A549 (cell line): Measurements from ENCODE around the gene ELL. TPM values are rescaled to one million over a fixed set of nuclear protein-coding genes. Genes with fewer than 3 reads are reported as not detected.

Experiments
- ATAC-seq, 2 experiments: fragments of 200-7000 bp in 1 of 2; fragments of >200 bp in 1 of 2; cut with Nextera tagmentation in 1 of 2; cut with Tn5 transposase in 1 of 2; 3 replicates each; pipeline versions ENCODE4 v1.8.0 to v1.9.1; 2018 to 2020; ENCODE audit warnings: mild to moderate bottlenecking in 1 of 2, moderate library complexity in 1 of 2
- CTCF ChIA-PET: fragments of 300-600 bp; sonication (Branson Sonifier 250); formaldehyde crosslinking; extraction: SDS; loops from one replicate; lab custom pipeline; 2021; ENCODE audit warnings: antibody characterized with exemption, inconsistent platforms; lab: Yijun Ruan, JAX
- POLR2A ChIA-PET: fragments of 350-600 bp; formaldehyde crosslinking; extraction: SDS; loops from one replicate; lab custom pipeline; 2021; ENCODE audit warnings: antibody characterized with exemption, inconsistent platforms; lab: Yijun Ruan, JAX
- DNase-seq, 2 experiments: peaks; one replicate each; pipeline versions ENCODE4 v3.0.0 to v3.0.0-alpha.2; 2011 to 2016; ENCODE audit warnings: low read depth in 1 of 2, low spot score in 1 of 2
- FAIRE-seq: peaks from 2 replicates; lab custom pipeline; 2011; peaks lifted over from hg19 to GRCh38; lab: Jason Lieb, UNC
- H3K27ac ChIP-seq, 2 experiments: fragments of >200 bp; sonication (Bioruptor Twin); formaldehyde crosslinking; 3 replicates each; pipeline ENCODE4 v1.5.1; 2016 to 2017
- H3K4me1 ChIP-seq: fragments of >200 bp; sonication (Bioruptor Twin); formaldehyde crosslinking; 3 replicates; pipeline ENCODE4 v1.6.1; 2016
- H3K4me2 ChIP-seq: fragments of >200 bp; sonication (Bioruptor Twin); formaldehyde crosslinking; 3 replicates; pipeline ENCODE4 v1.6.1; 2016
- H3K4me3 ChIP-seq: fragments of >200 bp; sonication (Bioruptor Twin); formaldehyde crosslinking; 3 replicates; pipeline ENCODE4 v1.5.1; 2016
- H3K9me3 ChIP-seq: fragments of >200 bp; sonication (Bioruptor Twin); formaldehyde crosslinking; 3 replicates; pipeline ENCODE4 v1.6.1; 2016
- BHLHE40 ChIP-seq: IDR thresholded peaks from 2 replicates; pipeline ENCODE4 v1.6.1; 2012; ENCODE audit warnings: low read depth, low read length, inconsistent platforms
- CBX2 ChIP-seq: fragments of 200-600 bp; sonication (generic); IDR thresholded peaks from 2 replicates; pipeline ENCODE4 v1.6.1; 2016; ENCODE audit warnings: low read depth, mild to moderate bottlenecking, borderline replicate concordance
- CBX8 ChIP-seq: fragments of 200-600 bp; sonication (generic); IDR thresholded peaks from 2 replicates; pipeline ENCODE4 v1.6.1; 2016
- EHF ChIP-seq: fragments of 250-450 bp; sonication (Bioruptor Pico); IDR thresholded peaks from 2 replicates; pipeline ENCODE4 v1.5.0; 2020; ENCODE audit warnings: mild to moderate bottlenecking
- EHMT2 ChIP-seq: fragments of 200-600 bp; sonication (generic); IDR thresholded peaks from 2 replicates; pipeline ENCODE4 v1.6.1; 2016; ENCODE audit warnings: antibody characterized with exemption, low read depth, mild to moderate bottlenecking, moderate library complexity
- ESRRA ChIP-seq: fragments of 150-350 bp; IDR thresholded peaks from 2 replicates; pipeline ENCODE4 v1.6.1; 2014; ENCODE audit warnings: mild to moderate bottlenecking, low read length, borderline replicate concordance
- FOXS1 ChIP-seq: fragments of 250-450 bp; sonication (Bioruptor Pico); IDR thresholded peaks from 2 replicates; pipeline ENCODE4 v1.5.0; 2020; ENCODE audit warnings: mild to moderate bottlenecking, moderate library complexity
- HOXB5 ChIP-seq: fragments of 250-450 bp; sonication (Bioruptor Pico); IDR thresholded peaks from 2 replicates; pipeline ENCODE4 v1.5.0; 2020; ENCODE audit warnings: mild to moderate bottlenecking, moderate library complexity
- JUN ChIP-seq, 2 experiments: fragments of >200 bp; sonication (Bioruptor Twin); formaldehyde crosslinking; IDR thresholded peaks; 2 replicates in 1 of 2; 3 replicates in 1 of 2; pipeline ENCODE4 v1.6.1; 2016 to 2017
- MAZ ChIP-seq: fragments of 150-350 bp; IDR thresholded peaks from 2 replicates; pipeline ENCODE4 v1.6.1; 2014; ENCODE audit warnings: antibody characterized with exemption, low read depth, low read length, borderline replicate concordance
- MYC ChIP-seq: IDR thresholded peaks from 2 replicates; pipeline ENCODE4 v1.6.1; 2012; ENCODE audit warnings: mild to moderate bottlenecking, inconsistent platforms, low read length, improper control_type of control experiment, borderline replicate concordance
- NPAS2 ChIP-seq: fragments of 250-450 bp; sonication (Bioruptor Pico); IDR thresholded peaks from 2 replicates; pipeline ENCODE4 v1.8.0; 2022; ENCODE audit warnings: mild to moderate bottlenecking, moderate library complexity, borderline replicate concordance
- NR3C1 ChIP-seq: fragments of >200 bp; sonication (Bioruptor Twin); formaldehyde crosslinking; IDR thresholded peaks from 3 replicates; pipeline ENCODE4 v1.6.1; 2017
- PHF8 ChIP-seq: fragments of 200-600 bp; sonication (generic); IDR thresholded peaks from 2 replicates; pipeline ENCODE4 v1.6.1; 2016; ENCODE audit warnings: low read depth, mild to moderate bottlenecking, antibody characterized with exemption, moderate library complexity, borderline replicate concordance
- POLR2A ChIP-seq: IDR thresholded peaks from 2 replicates; pipeline ENCODE4 v1.6.1; 2012; ENCODE audit warnings: mild to moderate bottlenecking, low read length
- RAD21 ChIP-seq, 2 experiments: fragments of >200 bp in 1 of 2; sonication (Bioruptor Twin) in 1 of 2; formaldehyde crosslinking in 1 of 2; IDR thresholded peaks in 1 of 2; conservative IDR thresholded peaks in 1 of 2; 2 replicates in 1 of 2; 3 replicates in 1 of 2; pipeline ENCODE4 v1.6.1; 2012 to 2018; ENCODE audit warnings: inconsistent platforms in 1 of 2
- RNF2 ChIP-seq: fragments of 200-600 bp; sonication (generic); IDR thresholded peaks from 2 replicates; pipeline ENCODE4 v1.6.1; 2016; ENCODE audit warnings: low read depth, mild to moderate bottlenecking, antibody characterized with exemption, moderate library complexity, borderline replicate concordance
- TFCP2L1 ChIP-seq: fragments of 250-450 bp; sonication (Bioruptor Pico); IDR thresholded peaks from 2 replicates; pipeline ENCODE4 v1.5.0; 2021; ENCODE audit warnings: mild to moderate bottlenecking
- ZFP36 ChIP-seq: fragments of 450-650 bp; IDR thresholded peaks from 2 replicates; pipeline ENCODE4 v1.6.1; 2014; ENCODE audit warnings: borderline replicate concordance; ENCODE audit not compliant: partially characterized antibody
- ZSCAN20 ChIP-seq: fragments of 250-450 bp; sonication (Bioruptor Pico); IDR thresholded peaks from 2 replicates; pipeline ENCODE4 v1.8.0; 2022; ENCODE audit warnings: mild to moderate bottlenecking, moderate library complexity
- WGBS: methylation state at CpG from one replicate; pipeline ENCODE4 v1.1.6; 2017; ENCODE audit errors: missing lambda C conversion rate; 5-methylcytosine and 5-hydroxymethylcytosine counted together
- polyA plus RNA-seq, 4 experiments: library from polyadenylated mRNA; depleted of rRNA in 3 of 4; stranded (reverse); fragments of >200 nt; fragmentation: RNase III in 1 of 4; extraction: RNeasy Plus Mini Kit Qiagen cat#74134 plus additional on column Dnase treatment in 1 of 4; gene quantifications; 2 replicates in 3 of 4; 3 replicates in 1 of 4; pipeline ENCODE4 v1.2.3, GENCODE V29; 2011 to 2017
- TF ChIP-seq, protein P1 (sequence below): IDR thresholded peaks from 2 replicates; pipeline ENCODE4 v1.6.1; 2012
- TF ChIP-seq, protein P2 (sequence below): fragments of 250-450 bp; sonication (Bioruptor Pico); IDR thresholded peaks from 2 replicates; pipeline ENCODE4 v1.5.0; 2020; ENCODE audit warnings: low read depth, mild to moderate bottlenecking, moderate library complexity
- TF ChIP-seq, protein P3 (sequence below): IDR thresholded peaks from 2 replicates; pipeline ENCODE4 v1.6.1; 2012; ENCODE audit warnings: low read depth, borderline replicate concordance
- TF ChIP-seq, protein P4 (sequence below): fragments of 150-350 bp; IDR thresholded peaks from 2 replicates; pipeline ENCODE4 v1.6.1; 2014; ENCODE audit warnings: low read depth, mild to moderate bottlenecking, low read length

ELL gene
- polyA plus RNA-seq, 2 of the 4 experiments (the other 2 are of a cell fraction): 1.6 to 3.6 TPM

DNA sequence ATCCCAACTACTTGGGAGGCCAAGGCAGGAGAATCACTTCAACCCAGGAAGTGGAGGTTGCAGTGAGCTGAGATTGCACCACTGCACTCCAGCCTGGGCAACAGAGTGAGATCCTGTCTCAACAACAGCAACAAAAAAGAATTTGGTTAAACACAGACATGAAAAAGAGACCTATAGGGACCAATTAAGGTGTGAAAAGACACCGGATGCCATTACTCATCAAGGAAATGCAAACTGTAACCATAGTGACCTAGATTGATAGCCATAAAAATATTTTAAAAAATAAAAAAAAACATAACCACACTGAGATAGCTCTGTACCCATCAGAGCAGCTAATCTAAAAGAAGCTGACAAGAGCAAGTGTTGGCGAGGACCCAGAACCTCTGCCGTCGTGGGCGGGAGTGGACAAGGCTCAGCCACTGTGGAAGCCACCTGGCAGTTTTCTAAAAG is 46.8 kb downstream of the ELL start:
- ATAC-seq: no peak
- FAIRE-seq: no peak
- H3K4me2 ChIP-seq: no peak overlapping the region
- no peak for TF ChIP-seq ESRRA
- TF ChIP-seq, protein P1, sequence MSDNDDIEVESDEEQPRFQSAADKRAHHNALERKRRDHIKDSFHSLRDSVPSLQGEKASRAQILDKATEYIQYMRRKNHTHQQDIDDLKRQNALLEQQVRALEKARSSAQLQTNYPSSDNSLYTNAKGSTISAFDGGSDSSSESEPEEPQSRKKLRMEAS: no peak
- no peak for TF ChIP-seq MAZ
- TF ChIP-seq, protein P2, sequence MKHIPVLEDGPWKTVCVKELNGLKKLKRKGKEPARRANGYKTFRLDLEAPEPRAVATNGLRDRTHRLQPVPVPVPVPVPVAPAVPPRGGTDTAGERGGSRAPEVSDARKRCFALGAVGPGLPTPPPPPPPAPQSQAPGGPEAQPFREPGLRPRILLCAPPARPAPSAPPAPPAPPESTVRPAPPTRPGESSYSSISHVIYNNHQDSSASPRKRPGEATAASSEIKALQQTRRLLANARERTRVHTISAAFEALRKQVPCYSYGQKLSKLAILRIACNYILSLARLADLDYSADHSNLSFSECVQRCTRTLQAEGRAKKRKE: no peak
- TF ChIP-seq BHLHE40: no peak
- no peak for TF ChIP-seq MYC
- no peak for TF ChIP-seq JUN (IDR thresholded peaks at IDR 0.05)
- TF ChIP-seq ZFP36: no peak
- no peak for TF ChIP-seq RNF2
- no peak for TF ChIP-seq CBX8
- no peak for TF ChIP-seq NR3C1
- no peak for TF ChIP-seq EHMT2
- TF ChIP-seq POLR2A: no peak
- no peak for TF ChIP-seq CBX2
- TF ChIP-seq TFCP2L1 (CRISPR knock-in tag): no peak
- no peak for TF ChIP-seq PHF8
- TF ChIP-seq NPAS2: no peak
- H3K4me1 ChIP-seq: peaks cover 25% of the 10 kb centered on the region
- no peak overlapping the region for H3K4me3 ChIP-seq
- no peak overlapping the region for H3K27ac ChIP-seq
- no peak for DNase-seq
- ChIA-PET POLR2A (no interaction called here), CTCF (interaction anchor here (1.3 to 6.7 kb wide), 2 partner anchors 12 to 24 kb away, joined by 3 to 30 read pairs; no protein-coding TSS in a partner anchor)
- 89% methylated on average over 5 of the region's 5 CpGs for WGBS
- H3K9me3 ChIP-seq: no peaks in the 10 kb centered on the region

DNA sequence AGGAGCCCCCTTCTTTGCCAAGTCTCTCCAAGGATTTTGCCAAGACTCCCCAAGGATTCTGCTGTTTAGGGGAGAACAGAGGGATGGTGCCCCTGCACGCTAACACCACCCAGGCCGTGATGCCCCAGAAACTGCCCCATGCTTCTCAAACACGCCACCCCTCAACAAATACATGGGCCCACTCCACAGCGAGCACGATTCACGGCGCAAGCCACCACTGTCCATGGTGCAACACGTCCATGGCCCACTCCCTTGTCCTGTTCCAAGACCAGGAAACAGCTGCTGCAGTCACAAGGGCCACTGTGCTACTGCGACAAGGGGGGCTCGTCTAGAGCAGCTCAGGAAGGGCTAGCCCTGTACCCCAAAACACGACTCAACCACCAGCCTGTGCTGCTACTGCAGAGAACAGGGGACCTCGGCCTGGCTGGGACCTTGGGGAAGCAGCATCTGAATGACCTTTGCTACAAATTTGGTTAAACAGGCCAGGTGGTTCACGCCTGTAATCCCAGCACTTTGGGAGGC is 47.4 kb downstream of the ELL start:
- Histone ChIP-seq H3K4me3 (no peak overlapping the region), H3K4me1 (peaks cover 25% of the 10 kb centered on the region), H3K9me3 (no peaks in the 10 kb centered on the region), H3K4me2 (no peak overlapping the region), H3K27ac (no peak overlapping the region)
- WGBS: 95% methylated on average over 13 of the region's 13 CpGs
- FAIRE-seq (no peak), DNase-seq (no peak), ATAC-seq (no peak)
- POLR2A ChIA-PET: no interaction called here
- CTCF ChIA-PET: interaction anchor here (6.7 kb wide), 1 partner anchor 11 kb away, joined by 30 read pairs; no protein-coding TSS in a partner anchor
- TF ChIP-seq ESRRA (no peak), POLR2A (no peak), PHF8 (no peak), HOXB5 (CRISPR knock-in tag) (no peak), NR3C1 (no peak), ZSCAN20 (no peak), RAD21 (conservative IDR thresholded peaks at IDR 0.05 in 1 of 2, IDR thresholded peaks at IDR 0.05 in 1 of 2) (no peak), EHF (CRISPR knock-in tag) (no peak), FOXS1 (no peak)
- TF ChIP-seq, protein P3, sequence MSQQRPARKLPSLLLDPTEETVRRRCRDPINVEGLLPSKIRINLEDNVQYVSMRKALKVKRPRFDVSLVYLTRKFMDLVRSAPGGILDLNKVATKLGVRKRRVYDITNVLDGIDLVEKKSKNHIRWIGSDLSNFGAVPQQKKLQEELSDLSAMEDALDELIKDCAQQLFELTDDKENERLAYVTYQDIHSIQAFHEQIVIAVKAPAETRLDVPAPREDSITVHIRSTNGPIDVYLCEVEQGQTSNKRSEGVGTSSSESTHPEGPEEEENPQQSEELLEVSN: no peak
- TF ChIP-seq, protein P4, sequence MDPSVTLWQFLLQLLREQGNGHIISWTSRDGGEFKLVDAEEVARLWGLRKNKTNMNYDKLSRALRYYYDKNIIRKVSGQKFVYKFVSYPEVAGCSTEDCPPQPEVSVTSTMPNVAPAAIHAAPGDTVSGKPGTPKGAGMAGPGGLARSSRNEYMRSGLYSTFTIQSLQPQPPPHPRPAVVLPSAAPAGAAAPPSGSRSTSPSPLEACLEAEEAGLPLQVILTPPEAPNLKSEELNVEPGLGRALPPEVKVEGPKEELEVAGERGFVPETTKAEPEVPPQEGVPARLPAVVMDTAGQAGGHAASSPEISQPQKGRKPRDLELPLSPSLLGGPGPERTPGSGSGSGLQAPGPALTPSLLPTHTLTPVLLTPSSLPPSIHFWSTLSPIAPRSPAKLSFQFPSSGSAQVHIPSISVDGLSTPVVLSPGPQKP: no peak
